NCI-H2196 treated with DMSO at 0.1 percent for 48 hours (cell line): ENCODE measurements around the gene CYTH1.
A peak's percentile ranks its signal among the peaks of the same experiment; 100 is the strongest.
"Not testable (repeated sequence)": the region's sequence is repeated elsewhere in the genome, so short reads cannot be mapped to it uniquely, and the experiment has no call there.

Experiments
- DNase-seq: peaks from one replicate; lab custom pipeline; 2025; ENCODE audit not compliant: unreplicated experiment; lab: John Stamatoyannopoulos, UW

The CYTH1 gene

DNA sequence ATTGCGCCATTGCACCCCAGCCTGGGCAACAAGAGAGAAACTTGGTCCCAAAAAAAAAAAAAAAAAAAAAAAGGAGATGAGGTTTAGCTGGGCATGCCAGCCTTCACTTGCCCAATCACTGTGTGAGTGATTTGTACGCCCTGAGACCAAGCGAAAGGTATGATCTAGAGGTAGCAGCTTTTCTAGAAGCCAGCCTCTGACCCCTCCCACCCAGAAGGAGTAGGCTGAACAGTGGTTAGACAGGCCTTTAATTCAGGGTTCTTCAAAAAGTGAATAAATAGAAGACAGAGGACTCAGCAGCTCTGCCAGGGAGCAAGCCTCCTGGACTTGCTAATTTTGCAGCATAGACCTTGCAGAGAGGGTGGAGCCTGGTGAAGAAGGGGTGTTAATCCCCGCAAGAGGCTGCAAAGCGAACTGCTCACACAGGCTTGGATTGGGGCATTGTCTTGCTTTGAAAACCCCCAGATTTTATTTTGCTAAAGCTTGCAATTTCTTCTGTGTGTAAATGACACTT is 7.1 kb upstream of the CYTH1 start:
- peak; percentile 83 for DNase-seq

DNA sequence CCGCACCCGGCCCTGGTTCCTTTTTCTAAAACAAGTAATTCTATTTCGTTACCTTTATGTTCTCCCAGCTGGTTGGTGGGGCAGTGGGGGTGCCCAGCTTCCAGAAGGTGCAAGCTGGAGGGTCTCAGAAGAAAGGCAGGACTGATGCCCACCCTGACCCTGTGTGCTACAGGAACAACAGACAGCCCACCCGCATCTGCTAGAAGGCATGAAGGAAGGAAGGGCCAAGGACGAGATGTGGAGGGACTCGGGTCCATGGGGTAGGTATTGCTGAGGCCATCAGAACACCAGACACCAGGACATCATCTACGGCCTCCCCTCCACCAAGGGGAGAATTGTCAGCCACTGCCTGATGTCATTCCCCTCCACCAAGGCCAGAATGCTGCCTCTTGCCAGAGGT is 6.4 kb upstream of the CYTH1 start:
- DNase-seq: no peak

DNA sequence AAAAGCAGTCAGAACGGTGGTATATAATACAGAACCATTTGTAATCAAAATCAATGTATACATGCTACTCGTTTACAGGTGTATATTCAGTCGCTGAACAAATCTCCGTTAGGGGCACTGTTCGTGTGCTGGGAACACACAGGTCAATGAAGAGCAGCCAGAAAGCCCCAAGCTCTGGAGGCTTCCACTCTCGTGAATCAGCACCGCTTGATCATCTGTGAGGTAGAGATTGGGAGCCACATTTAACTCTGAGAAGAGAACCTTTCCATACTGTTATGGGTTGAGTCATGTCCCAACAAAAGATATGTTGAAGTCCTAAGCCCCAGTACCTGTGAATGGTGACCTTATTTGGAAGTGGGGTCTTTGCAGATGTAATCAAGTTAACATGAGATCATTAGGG is 5.4 kb upstream of the CYTH1 start:
- DNase-seq: no peak

DNA sequence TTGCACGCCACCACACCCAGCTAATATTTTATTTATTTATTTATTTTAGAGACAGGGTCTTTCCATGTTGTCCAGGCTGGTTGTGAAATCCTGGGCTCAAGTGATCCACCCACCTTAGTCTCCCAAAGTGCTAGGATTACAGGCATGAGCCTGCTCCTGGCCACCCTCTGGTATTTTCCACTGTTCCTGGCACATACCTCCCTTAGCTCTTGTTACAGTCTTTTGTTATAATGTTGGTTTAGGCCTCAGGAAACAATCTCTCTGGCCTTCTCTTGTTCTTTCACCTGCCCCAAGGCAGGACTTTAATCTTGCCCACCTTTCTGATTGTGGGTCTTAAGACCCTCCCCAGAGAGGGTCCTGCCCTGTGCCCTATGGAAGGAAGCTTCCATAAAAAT is 3.6 kb upstream of the CYTH1 start:
- DNase-seq: peak; percentile 54

DNA sequence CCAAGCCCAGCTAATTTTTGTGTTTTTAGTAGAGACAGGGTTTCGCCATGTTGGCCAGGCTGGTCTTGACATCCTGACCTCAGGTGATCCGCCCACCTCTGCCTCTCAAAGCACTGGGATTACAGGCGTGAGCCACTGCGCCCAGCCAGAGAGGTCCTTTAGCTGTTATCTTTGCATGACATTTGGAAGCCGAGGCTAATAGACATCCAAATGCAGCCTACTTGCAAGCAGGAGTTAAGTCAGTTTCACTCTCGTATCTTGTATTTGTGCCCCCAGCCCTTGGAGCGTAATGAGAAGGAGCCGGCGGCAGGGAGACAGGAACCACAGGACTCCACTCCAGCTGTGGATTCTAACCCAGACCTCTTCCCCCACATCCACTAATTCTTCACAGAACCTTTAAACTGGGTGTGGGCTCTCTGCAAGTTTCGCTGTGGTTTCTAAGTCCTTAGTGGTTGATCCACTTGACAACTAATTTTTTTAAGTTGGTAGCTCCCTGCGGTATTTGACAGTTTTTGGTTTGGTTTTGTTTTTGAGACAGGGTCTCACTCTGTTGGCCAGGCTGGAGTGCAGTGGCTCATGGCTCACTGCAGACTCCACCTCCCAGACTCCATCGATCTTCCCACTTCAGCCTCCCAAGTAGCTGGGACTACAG is 3.1 kb upstream of the CYTH1 start:
- no peak for DNase-seq

DNA sequence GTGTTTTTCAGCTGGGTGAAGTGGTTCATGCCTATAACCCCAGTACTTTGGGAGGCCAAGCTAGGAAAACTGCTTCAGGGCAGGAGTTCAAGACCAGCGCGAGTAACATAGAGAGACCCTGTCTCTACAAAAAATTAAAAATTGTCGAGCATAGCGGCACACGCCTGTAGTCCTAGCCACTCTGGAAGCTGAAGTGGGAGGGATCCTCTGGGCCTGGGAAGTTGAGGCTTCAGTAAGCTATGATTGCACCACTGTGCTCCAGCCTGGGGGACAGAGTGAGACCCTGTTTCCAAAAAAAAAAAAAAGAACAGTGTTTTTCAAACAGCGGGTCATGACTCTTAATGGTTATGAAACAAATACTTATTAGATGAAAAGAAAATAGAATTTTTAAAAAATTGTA is 2.3 kb upstream of the CYTH1 start:
- no peak for DNase-seq

DNA sequence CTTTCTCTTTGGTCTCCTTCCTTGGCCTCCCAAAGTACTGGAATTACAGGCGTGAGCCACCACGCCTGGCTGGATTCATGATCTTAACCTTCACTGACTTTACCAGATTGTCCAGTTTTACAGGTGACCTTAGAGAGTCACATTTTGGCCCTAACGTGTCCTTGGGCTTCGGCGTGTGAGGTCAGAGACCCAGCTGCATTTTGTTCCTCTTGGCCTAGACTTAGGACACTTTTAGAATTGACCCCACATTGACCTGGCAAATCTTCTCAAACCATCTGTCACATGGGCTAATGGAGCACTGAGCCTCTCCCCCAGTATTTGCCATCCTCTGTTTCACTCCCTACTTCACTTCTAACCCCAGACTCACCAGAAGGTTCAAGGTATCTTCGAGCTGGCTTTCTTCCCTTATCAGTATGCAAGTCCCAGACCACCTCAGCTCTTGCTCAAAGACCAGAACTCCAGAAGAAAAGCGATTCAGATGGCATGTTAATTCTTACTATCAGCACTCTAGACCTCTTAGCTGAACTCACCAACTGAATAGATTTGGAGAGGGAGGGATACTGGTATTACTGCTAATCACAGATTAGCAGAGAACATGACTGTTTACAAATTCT is 1.7 kb upstream of the CYTH1 start:
- no peak for DNase-seq

DNA sequence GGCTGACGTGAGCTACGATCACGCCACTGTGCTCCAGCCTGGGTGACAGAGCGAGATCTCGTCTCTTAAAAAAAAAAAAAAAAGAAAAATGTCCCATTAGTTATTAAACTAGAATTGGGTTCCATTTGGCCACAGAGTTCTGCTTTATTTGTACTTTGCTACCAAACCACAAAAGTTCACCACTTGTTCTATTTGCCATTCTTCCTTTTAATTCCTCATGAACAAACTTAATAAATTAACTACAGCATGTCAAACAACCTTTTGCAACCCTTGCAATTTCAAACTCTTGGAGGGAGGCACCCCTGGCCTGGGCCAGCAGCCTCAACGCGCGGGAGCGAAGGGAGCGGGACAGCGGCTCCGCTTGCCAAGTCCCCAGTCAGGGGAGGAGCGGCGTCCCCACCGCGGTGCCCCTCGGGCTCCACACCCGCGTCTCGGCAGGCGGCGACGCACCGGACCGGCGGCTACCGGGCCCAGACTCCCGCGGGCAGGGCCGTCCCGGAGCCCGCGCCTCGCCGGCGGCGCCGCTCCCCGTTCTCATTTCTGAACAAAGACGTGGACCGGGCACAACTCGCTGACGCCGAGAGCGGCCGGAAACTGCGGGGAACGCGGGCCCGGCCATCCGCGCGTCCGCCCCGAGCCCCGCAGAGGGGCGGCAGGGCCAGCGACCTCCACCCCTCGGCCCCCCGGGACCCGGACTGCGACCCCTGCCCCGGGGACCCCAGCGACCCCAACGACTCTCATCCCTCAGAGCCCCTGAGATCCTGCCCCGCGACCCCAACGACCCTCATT is 775 bp downstream of the CYTH1 start:
- no peak for DNase-seq

DNA sequence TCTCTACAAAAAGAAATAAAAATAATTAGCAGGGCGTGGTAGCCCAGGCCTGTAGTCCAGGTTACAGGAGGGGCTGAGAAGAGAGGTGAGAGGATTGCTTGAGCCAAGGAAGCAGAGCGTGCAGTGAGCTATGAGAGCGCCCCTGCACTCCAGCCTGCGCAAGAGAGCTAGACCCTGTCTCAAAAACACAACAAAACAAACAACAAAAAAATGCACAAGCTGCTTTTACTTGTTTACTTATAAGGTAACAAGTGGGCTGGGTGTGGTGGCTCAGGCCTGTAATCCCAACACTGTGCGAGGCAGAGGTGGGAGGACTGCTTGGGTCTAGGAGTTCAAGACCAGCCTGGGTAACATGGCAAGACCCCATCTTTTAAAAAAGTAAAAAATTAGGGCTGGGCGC is 1.7 kb downstream of the CYTH1 start:
- DNase-seq: no peak

DNA sequence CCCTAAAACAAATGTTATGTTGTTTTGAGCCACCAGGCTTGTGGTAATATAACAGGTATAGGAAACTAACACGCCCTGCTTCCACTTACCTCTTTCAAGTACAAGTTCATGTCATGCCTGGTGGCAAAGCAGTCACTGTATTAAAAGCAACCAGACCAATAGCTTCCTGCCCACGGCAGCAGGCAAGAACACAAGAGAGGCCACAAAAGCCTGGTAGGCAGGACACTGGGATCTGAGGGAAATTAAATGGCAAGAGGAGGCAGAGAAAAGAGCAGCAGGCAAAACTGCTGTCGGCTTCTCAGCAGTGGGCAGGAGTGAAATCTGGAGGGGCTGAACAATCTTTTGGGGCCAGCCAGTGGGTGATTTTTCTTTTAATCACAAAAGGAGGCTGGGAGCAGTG is 2.2 kb downstream of the CYTH1 start:
- DNase-seq: no peak

DNA sequence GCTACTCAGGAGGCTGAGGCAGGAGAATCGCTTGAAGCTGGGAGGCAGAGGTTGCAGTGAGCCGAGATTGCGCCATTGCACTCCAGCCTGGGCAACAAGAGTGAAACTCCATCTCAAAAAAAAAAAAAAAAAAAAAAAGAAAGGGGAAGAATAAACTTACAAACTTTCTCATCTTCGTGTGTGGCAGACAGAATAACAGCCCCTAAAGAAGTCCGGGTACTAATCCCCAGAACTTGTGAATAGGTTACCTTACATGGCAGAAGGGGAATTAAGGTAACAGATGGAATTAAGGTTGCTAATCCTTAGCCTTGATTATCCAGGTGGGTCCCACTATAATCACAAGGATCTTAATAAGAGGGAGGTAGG is 2.8 kb downstream of the CYTH1 start:
- DNase-seq: not testable (repeated sequence)

DNA sequence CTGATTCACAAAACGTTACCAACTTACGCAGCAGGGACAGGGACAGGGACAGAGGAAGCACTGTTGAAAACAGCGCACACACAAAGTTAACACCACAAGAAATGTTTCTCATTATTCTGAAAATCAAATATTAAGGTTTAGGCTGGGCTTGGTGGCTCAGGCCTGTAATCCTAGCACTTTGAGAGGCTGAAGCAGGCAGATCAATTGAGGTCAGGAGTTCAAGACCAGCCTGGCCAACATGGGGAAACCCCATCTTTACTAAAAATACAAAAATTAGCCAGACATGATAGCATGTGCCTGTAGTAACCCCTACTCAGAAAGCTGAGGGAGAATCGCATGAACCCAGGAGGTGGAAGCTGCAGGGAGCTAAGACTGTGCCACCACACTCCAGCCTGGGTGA is 4.2 kb downstream of the CYTH1 start:
- DNase-seq: no peak

DNA sequence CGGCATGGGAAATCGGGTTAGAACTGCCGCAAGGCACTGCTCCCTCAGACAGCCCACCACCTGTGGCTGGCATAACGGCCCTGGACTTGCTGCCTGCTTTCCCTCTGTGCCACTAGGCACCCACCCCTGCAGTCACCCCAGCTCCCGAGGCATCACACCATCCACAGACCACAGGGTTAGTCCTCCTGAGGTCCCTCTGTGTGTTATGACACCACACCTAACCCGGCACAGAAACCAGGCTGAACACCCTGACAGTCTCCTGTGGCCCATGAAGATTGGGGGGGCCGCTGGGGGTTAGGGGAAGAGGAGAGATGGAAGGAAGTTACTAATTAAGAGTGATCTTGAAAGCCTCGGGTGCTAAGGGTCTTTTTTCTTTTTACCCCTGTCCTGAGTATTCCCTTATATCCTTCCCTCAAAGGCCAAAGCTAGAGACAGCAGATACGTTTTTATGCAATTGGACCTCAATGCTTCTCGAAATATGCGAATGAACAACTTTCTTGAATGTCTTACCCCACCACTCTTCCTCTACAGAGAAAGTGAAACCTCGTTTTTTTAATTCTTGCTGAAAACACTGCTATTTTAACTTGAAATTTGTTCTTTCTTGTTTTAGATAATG is 7.0 kb downstream of the CYTH1 start:
- DNase-seq: no peak

DNA sequence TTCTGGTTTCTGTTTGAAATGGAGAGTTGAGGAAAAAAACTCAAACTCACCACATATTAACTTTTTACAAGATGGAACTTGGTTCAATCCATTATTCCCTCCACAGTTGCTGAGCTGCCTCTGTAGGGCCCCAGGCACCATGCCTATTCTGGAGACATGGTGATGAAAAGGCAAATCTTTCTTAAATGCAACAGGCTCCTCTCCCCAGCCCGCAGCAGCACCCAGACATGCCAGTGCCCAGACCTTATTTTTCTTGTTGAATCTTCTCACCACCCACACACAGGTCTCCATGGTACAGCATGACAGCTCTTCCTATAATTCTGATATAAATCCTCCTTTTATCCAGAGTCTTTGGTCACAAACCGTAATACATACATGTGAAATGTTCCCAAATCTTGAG is 7.6 kb downstream of the CYTH1 start:
- no peak for DNase-seq

DNA sequence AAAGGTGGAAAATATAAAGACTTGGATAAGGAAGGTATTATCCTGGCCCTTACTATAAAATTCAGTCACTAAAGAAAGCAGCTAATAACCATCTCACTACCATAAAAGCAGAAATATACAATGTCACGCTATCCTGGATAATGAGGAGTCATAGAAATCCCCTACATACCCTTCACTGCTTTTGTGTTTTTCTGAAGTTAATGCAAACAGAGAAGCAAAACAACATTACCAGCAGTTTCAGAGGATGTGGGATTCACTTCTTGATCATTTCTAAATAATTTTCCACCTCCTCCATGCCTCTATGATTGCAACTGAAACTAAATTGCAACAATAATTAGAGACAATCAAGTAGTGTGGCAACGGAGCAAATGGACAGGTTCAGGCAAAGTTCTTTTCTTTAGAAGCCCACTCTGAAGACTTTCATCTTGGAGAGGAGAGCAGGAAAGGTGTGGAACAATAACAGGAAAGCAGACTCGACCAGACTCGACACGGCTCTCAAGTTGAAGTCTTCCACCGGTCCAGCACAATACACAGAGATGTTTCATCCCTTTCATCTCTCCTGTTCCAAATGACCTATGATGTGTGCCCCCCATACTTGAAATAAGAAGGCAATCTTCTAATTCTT is 10.2 kb downstream of the CYTH1 start:
- DNase-seq: no peak

DNA sequence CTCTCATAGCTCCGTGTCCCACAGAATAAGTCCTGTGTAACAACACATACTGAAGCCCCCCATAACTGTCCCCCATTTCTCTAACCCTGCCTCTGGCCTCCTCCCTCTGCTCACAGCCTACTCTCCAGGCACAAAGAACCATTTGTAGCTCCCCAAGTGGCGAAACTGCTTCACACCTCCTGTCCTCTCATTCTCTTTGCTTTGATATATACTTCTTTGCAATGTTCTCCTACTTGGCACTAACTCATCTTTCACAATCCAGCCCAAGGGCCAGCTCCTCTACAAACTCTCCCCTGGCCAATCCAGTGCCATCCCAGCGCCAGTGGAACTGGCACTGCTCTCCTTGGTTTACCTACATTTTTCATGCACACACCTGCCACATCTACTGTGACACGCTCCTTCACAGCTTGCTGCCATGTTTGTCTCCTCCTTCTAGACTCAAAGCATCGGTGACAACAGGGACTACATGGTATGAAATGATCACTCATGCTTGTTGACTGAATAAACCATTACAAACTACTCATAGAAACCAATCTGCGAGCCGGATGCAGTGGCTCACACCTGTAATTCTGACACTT is 12.8 kb downstream of the CYTH1 start:
- no peak for DNase-seq

DNA sequence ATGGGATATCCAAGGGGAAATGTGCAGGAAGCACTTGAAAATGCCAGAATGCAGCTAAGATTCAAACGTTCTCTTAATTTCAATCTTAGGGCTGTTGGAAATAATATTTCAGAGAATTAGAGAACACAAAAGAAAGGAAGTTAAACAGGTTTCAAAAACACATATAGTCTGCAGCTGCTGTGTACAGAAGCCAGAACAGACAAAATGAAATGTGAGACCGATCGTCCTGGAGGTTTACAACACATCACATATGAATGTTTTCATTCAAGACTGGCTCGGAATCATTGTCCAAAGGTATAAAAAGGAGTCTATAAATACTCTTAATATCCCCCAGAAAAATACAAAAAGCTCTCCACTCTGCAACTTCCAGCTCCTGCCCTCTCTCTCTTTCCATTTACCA is 14.3 kb downstream of the CYTH1 start:
- peak; percentile 57 for DNase-seq

DNA sequence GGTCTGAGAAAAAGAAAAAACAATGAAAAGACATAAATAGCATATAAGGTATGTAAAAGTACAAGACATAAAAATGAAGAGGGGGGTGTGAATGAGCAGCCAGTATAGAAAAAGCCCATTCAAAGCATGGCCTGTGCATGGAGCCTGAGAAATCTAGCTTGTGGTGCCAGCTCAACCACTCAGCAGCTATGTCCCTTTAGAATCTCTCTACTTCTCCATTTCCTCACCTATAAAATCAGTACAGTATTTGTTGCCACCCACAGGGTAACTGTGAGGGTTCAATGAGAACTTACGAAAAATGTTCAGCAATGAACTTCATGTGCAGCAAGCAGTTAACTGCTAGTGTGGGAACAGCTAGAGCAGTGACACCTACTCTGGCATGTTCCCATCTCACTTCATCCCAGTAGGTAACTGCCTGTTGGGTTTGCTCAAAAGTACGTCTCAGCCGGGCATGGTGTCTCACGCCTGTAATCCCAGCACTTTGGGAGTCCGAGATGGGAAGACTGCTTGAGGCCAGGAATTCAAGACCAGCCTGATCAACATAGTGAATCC is 15.3 kb downstream of the CYTH1 start:
- DNase-seq: no peak

DNA sequence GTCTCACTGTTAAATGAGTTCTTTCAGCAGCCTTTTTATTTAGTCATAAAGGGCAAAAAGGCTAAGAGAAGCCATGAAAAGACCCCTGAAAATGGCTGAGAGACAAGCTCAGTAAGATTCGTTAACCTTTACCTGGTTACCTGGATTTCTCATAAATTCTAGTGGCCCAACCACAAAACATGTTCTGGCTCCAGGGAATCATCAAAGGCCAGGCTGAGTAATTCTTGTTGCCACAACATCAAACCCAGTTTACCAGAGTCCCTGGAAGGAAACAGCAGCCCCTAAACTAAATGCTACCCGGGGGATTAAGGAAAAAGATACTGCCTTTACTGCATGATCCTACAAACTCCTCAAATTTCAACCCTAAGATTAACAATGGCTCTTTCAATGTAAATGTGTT is 15.8 kb downstream of the CYTH1 start:
- DNase-seq: no peak

DNA sequence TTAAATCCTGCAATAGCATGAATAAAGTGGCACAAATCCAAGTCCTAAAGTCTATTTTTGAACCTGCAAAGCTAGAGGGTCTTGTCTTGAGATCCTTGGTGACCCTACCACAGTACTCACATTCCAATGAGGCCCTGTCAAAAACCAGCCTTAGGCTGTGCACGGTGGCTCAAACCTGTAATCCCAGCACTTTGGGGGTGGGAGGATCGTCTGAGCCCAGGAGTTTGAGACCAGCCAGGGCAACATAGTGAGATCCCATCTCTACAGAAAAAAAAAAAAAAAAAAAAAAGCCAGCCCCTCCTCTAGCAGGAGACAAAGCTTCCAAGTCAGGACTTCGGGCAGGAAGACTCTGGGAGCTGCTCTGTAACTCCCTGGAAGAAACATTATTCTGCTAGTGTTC is 16.3 kb downstream of the CYTH1 start:
- DNase-seq: no peak

DNA sequence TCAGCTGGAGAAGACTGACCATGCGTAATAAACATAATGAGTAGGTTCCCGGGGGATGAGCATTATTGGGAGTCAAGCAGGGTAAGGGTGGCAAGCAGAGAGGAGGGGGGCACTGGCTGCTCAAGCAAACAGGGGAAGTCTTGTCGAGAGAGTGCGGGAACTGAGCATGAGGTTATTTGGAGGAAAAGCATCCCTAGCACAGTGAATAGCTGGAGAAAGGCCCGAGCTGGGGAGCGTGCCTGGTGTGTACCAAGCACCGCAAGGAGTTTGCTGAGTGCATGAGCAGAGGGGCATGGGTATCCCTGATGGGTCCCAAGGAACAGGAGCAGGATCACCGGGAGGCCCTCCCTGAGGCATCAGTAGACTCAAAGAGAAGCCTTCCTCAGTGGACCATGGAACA is 17.2 kb downstream of the CYTH1 start:
- DNase-seq: no peak
